Effector memory CD8-positive, alpha-beta T cell (primary cell): ENCODE measurements around the gene NALCN.
A peak's percentile ranks its signal among the peaks of the same experiment; 100 is the strongest.

Experiments
- ATAC-seq: fragments of 150-1000 bp; cut with Tn5 transposase; replicated peaks from 2 replicates; pipeline ENCODE4 v1.10.0; 2021; ENCODE audit warnings: mild to moderate bottlenecking, moderate library complexity
- DNase-seq, 3 experiments: peaks; one replicate each; pipeline ENCODE4 v3.0.0; 2021
- H3K27ac Mint-ChIP-seq, 2 donors: one replicate each; pipeline ENCODE4 v1.8.0; 2022; ENCODE audit warnings: mild to moderate bottlenecking in 2 of 2, mixed read lengths in 2 of 2, moderate library complexity in 2 of 2
- H3K27me3 Mint-ChIP-seq, 2 donors: one replicate each; pipeline ENCODE4 v1.8.0; 2022; ENCODE audit warnings: mixed read lengths in 2 of 2
- H3K36me3 Mint-ChIP-seq: one replicate; pipeline ENCODE4 v1.8.0; 2022; ENCODE audit warnings: mild to moderate bottlenecking, moderate library complexity, mixed read lengths; ENCODE audit not compliant: insufficient read depth
- H3K4me1 Mint-ChIP-seq, 2 donors: one replicate each; pipeline ENCODE4 v1.8.0; 2022; ENCODE audit warnings: low read depth in 2 of 2, mixed read lengths in 2 of 2
- H3K4me3 Mint-ChIP-seq, 2 donors: one replicate each; pipeline ENCODE4 v1.8.0; 2022; ENCODE audit warnings: mild to moderate bottlenecking in 2 of 2, mixed read lengths in 2 of 2, moderate library complexity in 2 of 2
- H3K9me3 Mint-ChIP-seq, 2 donors: one replicate each; pipeline ENCODE4 v1.8.0; 2022; ENCODE audit warnings: mixed read lengths in 2 of 2
- total RNA-seq, 9 experiments: gene quantifications; one replicate each; lab custom pipeline; 2026; lab: John Stamatoyannopoulos, UW

Gene NALCN
- total RNA-seq: 0 to 0.30 (median 0) reads per million in 9 experiments

DNA sequence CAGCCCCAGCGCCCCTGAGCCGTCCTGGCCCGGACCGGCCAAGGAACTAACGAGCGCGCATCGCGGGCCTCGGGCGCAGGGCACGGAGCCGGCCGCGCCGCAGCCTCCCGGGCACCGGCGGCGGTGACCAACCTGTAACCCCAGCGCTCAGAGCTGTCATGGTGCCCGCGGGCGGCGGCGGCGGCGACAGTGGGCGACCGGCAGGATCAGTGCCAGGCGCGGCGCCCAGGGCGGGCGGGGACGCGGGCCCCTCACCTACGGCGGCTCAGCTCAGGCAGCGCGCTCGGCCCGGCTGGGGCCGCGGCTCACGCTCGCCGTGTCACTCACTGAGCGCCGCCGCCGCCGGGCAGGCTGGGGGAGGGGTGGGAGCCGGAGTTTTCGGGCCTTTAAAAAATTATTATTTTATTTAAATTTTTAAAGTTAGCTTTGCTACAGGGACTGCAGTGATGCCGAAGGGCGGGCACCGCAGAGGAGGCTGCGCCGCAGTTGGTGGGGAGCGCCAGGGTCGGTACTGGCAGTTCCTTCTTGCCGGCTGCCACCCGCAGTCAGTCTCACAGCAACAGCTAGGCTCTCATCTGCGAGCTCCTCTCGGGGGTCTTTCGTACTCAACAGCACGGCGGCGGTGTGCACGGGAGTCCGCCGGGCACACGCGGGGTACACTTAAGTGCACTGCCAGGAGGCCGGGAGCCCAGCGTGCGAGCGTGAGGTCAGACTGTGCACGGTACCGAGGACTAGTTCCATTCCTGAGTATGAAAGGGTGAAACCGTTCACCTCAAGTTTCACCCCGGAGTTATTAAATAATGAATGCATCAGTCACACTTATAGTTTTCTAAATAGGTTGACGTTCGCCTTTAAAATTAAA is at the start of gene NALCN:
Gene NALCN, minus strand, starts transcription at position 328 of the 862 bp plus-strand sequence. CDS start 17,382 bp downstream, outside the sequence.
- Mint-ChIP-seq H3K27me3 (peaks cover 17 to 52% of the 10 kb centered on the region in 2 donors), H3K27ac (no peak within 1 kb of the TSS), H3K4me3 (peak within 1 kb of the TSS in 1 of 2 donors; percentile 54), H3K9me3 (no peaks in the 10 kb centered on the region), H3K36me3 (no peaks in the 10 kb centered on the region), H3K4me1 (no peaks in the 10 kb centered on the region)
- ATAC-seq (no peak), DNase-seq (no peak)

DNA sequence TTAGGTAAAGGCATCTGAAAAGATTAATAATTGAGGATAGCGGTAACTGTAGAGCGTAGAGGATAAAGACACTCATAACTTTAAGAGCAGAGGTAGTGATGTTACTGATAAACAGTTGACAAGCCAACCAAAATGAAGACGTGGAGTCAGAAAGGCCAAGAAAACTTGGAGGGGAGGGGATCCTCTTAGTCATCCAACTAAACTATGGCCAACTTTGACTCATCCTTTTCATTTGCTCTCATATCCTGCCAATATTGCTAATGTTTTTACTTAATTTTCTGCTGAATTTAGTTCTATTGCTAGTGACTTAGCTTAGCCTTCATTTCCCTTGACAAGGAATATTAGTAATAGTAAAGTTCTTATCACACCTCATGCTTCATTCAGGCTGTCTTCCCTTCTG is 49.6 kb upstream of the NALCN start:
- Mint-ChIP-seq H3K4me1 (no peaks in the 10 kb centered on the region), H3K9me3 (no peaks in the 10 kb centered on the region), H3K4me3 (no peak overlapping the region), H3K36me3 (peaks cover 3% of the 10 kb centered on the region), H3K27me3 (peaks cover 9 to 15% of the 10 kb centered on the region in 2 donors), H3K27ac (no peak overlapping the region)
- DNase-seq (no peak), ATAC-seq (no peak)

DNA sequence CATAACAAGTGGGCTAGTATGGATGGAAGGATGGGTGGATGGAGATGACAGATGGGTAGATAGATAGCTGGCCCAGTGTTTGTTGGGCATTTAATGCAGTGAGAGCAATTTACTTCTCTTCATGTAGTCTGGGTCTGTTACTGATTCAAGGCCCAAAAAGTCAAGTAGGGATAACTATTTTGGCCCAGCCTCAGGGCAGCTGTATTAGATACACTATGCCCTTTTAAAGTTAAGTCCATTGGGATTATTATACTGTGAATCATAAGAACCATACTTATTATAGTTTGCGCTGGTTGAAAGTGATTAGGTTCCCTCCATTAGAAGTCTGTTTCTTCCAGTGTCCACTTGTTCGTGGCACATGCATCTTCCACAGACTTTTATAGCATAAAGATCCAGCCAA is 40.9 kb upstream of the NALCN start:
- Mint-ChIP-seq H3K9me3 (no peaks in the 10 kb centered on the region), H3K36me3 (no peaks in the 10 kb centered on the region), H3K27ac (no peak overlapping the region), H3K27me3 (peaks cover 19 to 35% of the 10 kb centered on the region in 2 donors), H3K4me3 (no peak overlapping the region), H3K4me1 (peaks cover 0 to 5% of the 10 kb centered on the region in 2 donors)
- ATAC-seq (no peak), DNase-seq (no peak)

DNA sequence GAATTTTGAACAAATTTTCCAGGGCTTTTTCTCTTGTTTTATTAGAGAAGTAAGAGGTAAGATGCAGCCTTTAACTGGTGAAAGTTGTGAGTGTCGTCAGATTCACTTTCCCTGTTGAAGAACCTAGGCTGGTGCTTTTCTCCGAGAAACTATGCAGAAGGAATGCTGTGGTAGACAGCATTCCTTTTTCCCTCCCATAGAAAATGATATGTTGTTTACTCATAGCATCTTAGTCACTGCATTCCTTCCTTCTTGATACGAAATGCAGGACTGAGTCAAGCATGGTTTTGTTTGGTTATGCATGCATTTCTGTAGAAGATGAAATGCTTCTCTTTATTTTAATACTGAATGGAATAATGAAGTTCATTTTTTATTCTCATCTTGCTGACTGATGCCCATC is 39.6 kb upstream of the NALCN start:
- Mint-ChIP-seq H3K27me3 (peaks cover 19 to 35% of the 10 kb centered on the region in 2 donors), H3K9me3 (no peaks in the 10 kb centered on the region), H3K36me3 (no peaks in the 10 kb centered on the region), H3K4me1 (peaks cover 0 to 5% of the 10 kb centered on the region in 2 donors), H3K27ac (no peak overlapping the region), H3K4me3 (no peak overlapping the region)
- DNase-seq (no peak), ATAC-seq (no peak)

DNA sequence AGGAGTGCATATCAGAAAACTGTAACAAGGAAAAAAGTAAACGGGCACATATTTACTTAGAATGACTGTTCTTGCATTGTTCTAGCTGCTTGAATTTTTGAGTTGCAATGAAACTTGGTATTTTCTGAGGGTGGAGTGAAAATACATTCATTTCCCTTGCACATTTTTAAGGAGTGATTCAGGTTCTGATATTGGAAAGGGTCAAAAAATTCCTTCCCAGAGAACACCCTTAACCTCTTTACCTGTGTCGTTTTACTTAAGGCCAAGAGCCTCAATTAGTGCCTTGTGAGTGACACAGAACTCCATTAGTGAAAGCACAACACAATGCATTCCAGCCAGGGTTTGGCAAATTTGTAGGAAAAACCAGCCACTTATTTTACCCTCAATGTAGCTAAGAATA is 38.5 kb upstream of the NALCN start:
- peaks cover 19 to 28% of the 10 kb centered on the region in 2 donors for H3K27me3 Mint-ChIP-seq
- ATAC-seq (no peak), DNase-seq (no peak)
- H3K4me3 Mint-ChIP-seq: peak overlapping the region in 1 of 2 donors; percentile 59
- H3K27ac Mint-ChIP-seq: no peak overlapping the region
- no peaks in the 10 kb centered on the region for H3K9me3 Mint-ChIP-seq
- H3K4me1 Mint-ChIP-seq: peaks cover 0 to 5% of the 10 kb centered on the region in 2 donors
- H3K36me3 Mint-ChIP-seq: no peaks in the 10 kb centered on the region

DNA sequence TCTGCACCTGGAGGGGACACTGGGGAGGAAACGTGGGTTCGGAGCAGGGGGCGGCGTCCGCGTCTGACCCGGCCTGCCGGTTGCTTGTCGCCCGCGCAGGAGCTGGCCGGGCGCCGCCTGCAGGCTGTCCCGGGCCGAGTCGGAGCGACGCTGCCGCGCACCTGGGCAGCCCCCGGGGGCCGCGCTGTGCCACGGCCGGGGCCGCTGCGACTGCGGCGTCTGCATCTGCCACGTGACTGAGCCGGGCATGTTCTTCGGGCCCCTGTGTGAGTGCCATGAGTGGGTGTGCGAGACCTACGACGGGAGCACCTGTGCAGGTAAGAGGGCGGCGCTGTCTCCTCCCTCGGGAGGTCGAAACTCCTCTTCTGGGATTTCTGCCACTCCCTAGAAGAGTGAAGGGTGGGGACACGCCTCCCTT is 37.5 kb upstream of the NALCN start:
- Mint-ChIP-seq H3K4me3 (peak overlapping the region in 1 of 2 donors; percentile 73), H3K27me3 (peaks cover 19 to 28% of the 10 kb centered on the region in 2 donors), H3K27ac (no peak overlapping the region), H3K4me1 (peaks cover 0 to 5% of the 10 kb centered on the region in 2 donors), H3K36me3 (no peaks in the 10 kb centered on the region), H3K9me3 (no peaks in the 10 kb centered on the region)
- ATAC-seq: peak; percentile 54
- DNase-seq: peak in 1 of 3 experiments; percentile 1

DNA sequence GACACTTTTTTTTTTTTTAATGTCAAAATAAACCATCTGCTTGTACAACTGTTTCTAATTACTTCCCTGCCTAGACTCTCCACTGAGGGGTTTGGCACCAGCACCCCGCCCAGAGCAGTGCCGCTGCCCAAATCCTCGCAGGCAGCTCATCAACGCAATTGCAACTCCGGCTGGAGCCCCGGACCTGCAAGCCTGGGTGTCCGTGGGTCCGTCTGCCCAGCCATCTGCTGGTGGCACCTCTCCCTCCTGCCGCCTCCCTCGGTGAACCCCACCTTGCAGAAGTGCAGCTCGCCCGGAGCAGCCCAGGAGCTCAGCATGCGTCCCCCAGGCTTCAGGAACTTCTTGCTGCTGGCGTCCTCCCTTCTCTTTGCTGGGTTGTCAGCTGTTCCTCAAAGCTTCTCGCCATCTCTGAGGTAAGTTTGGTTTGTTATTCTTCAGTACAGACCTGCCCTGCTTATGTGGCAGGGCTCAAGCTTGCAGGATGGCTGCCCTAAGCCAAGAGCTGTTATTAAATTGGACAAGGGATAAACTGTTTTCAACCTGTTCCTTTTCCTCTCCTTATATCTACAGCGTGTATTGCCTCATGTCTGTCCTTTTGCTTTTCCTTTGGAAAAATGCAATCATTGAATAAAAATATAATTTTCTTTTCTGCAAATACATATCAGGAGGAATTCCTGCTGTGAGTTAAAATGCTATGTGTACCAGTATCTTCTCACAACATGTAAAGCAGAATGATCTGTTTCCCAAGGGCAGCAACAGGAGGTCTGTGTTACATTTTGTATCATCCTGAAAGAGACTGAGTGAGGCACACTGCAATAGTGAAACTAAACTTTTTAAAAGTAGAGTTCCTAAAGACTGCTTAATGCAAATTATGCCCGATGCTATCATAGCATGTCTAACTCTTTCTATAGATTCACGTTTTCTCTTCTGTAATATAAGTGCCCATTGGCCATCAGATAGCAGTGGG is 36.5 kb upstream of the NALCN start, which contains the start of gene ITGBL1:
Gene ITGBL1, plus strand, starts transcription at position 157 of the 967 bp plus-strand sequence. Its CDS starts 159 bp downstream, at position 316.
- peak within 1 kb of the TSS in 1 of 2 donors; percentile 73 for H3K4me3 Mint-ChIP-seq
- no peaks in the 10 kb centered on the region for H3K9me3 Mint-ChIP-seq
- DNase-seq: no peak
- H3K4me1 Mint-ChIP-seq: peaks cover 0 to 5% of the 10 kb centered on the region in 2 donors
- no peak for ATAC-seq
- peaks cover 19 to 28% of the 10 kb centered on the region in 2 donors for H3K27me3 Mint-ChIP-seq
- no peaks in the 10 kb centered on the region for H3K36me3 Mint-ChIP-seq
- H3K27ac Mint-ChIP-seq: no peak within 1 kb of the TSS

DNA sequence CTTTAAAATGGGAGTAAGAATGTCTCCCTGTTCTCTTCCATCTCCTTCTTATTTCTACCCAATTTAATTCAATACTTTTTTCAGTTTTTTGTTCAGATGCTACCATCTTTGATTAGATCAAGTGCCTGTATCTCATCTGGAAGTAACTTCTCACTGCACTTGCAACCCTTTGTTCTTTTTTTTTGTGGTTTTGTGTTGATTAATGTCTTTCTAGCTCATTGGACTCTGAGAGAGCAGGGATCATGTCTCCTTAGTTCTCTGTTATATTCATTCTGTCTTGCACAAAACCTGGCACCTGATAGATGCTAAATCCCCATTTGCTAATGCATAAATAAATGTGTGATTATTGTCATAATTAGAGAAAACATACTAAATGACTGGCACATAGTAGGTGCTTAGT is 35.3 kb upstream of the NALCN start:
- no peaks in the 10 kb centered on the region for H3K36me3 Mint-ChIP-seq
- no peak for ATAC-seq
- no peak for DNase-seq
- no peaks in the 10 kb centered on the region for H3K9me3 Mint-ChIP-seq
- H3K27ac Mint-ChIP-seq: no peak overlapping the region
- H3K27me3 Mint-ChIP-seq: peaks cover 19 to 28% of the 10 kb centered on the region in 2 donors
- peaks cover 0 to 5% of the 10 kb centered on the region in 2 donors for H3K4me1 Mint-ChIP-seq
- no peak overlapping the region for H3K4me3 Mint-ChIP-seq

DNA sequence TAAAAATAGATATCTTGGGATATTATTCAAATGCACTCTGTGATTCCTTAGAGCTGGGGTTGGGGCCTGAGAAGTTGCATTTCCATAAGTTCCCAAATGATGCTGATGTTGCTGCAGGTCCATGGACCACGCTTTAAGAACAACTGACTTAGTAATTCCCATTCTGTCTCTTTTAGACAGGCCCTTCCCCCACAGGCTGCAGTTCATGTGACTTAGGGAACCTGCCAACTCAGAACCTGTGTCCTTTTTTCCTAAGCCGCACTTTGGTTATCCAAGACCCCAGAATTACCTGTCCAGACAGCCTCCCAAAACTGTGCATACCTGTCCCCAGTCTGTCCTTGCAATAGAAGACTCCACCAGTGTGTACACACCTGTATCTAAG is 34.4 kb upstream of the NALCN start:
- Mint-ChIP-seq H3K4me1 (peaks cover 0 to 5% of the 10 kb centered on the region in 2 donors), H3K27me3 (peaks cover 19 to 28% of the 10 kb centered on the region in 2 donors), H3K27ac (no peak overlapping the region), H3K4me3 (no peak overlapping the region), H3K9me3 (no peaks in the 10 kb centered on the region), H3K36me3 (no peaks in the 10 kb centered on the region)
- DNase-seq: no peak
- ATAC-seq: no peak

DNA sequence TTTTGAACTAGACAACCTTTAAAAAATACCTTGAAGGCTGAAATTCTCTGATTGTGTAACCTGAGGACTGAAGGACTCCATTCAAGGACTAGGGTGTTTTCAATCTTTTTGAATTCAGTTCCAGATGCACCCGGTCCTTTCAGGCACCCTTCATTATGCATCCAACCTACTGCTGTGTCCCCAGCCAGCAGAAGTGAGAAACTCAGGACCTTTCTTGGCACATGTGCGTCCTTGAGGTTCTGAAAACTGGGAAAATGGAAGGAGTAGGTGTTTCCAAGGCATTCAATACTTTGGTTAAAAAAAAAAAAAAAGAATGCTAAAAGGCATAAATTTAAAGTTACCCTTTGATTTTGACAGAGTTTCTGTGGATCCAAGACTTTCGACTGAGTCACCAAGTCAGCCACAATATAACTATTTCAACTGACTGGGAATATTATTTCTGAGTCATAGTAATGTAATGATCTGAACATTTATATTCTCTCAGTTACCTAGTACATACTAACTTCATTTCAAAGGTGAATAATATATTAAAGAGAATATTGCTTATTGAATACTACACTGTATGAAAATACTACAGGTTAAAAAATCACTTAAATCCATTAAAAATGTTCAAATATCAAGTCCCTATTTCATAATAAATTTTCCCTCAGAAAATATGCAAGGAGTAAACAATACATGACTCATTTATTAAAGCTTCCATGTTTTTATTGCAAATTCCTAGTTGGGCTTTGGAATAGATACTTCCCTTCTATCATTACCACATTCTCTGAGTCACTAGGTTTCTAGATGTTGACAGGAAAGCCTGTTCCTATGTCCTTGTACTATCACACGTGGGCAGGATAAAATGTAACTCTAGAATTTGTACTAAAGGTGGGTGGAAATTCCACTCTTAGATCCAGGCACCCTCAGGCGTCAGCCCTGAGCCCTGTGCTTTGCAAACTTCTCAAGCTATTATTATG is 33.8 kb upstream of the NALCN start:
- H3K4me1 Mint-ChIP-seq: peaks cover 0 to 5% of the 10 kb centered on the region in 2 donors
- no peaks in the 10 kb centered on the region for H3K9me3 Mint-ChIP-seq
- DNase-seq: no peak
- no peak overlapping the region for H3K27ac Mint-ChIP-seq
- H3K4me3 Mint-ChIP-seq: no peak overlapping the region
- H3K36me3 Mint-ChIP-seq: no peaks in the 10 kb centered on the region
- H3K27me3 Mint-ChIP-seq: peaks cover 17 to 26% of the 10 kb centered on the region in 2 donors
- ATAC-seq: no peak

DNA sequence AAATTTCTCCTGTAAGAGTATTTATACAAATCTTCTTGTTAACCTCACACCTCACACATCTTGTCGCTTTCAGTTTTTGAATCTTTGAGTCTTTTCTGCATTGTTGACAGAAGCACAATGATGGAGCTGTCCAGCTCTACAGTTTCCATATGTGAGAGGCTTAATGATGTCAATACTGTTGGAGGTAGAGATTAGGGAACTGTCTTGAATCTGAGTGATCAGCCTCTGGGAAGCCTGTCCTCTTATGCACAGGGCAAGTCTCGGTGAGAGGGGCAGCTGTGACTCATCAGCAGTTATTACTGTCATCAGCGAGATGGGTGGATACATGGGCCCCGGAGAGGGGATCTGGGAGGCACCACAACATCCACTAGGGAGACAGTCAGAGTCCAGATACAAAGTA is 31.5 kb upstream of the NALCN start:
- no peak for ATAC-seq
- Mint-ChIP-seq H3K9me3 (no peaks in the 10 kb centered on the region), H3K27ac (no peak overlapping the region), H3K27me3 (peaks cover 4 to 6% of the 10 kb centered on the region in 2 donors), H3K4me3 (no peak overlapping the region), H3K36me3 (no peaks in the 10 kb centered on the region), H3K4me1 (no peaks in the 10 kb centered on the region)
- no peak for DNase-seq

DNA sequence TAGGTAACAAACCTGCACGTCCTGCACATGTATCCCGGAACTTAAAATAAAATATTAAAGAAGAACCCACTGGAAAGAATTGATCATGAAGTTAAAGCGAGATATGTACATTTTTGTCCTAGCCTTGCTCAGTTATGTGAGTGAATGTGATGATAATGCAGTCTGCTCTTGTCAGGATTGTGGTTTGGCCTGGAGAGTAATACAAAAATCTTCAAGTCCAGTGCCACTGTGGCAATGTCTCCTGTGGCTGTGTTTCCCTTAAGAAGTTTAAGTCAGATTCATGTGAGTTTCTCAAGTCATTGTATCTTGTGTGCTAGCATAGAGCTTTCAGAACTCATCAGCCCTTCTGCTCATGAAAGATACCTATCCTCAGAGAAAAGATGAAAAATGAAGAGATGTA is 18.2 kb upstream of the NALCN start:
- H3K9me3 Mint-ChIP-seq: peaks cover 0 to 2% of the 10 kb centered on the region in 2 donors
- ATAC-seq (no peak), DNase-seq (no peak)
- no peak overlapping the region for H3K27ac Mint-ChIP-seq
- peaks cover 7 to 23% of the 10 kb centered on the region in 2 donors for H3K27me3 Mint-ChIP-seq
- H3K4me1 Mint-ChIP-seq: no peaks in the 10 kb centered on the region
- H3K36me3 Mint-ChIP-seq: no peaks in the 10 kb centered on the region
- H3K4me3 Mint-ChIP-seq: no peak overlapping the region
